K562 treated with DMSO at 1 percent for 24 hours (cell line): ENCODE measurements around the gene ZBTB40. TPM values are rescaled to one million over a fixed set of nuclear protein-coding genes. Genes with fewer than 3 reads are reported as not detected.

ENCODE experiments used
- total RNA-seq: library from RNA; unstranded; fragments of 300-600 nt; gene quantifications from 2 replicates; pipeline ENCODE4 v1.2.3, GENCODE V29; 2022; ENCODE audit warnings: low read depth; ENCODE audit not compliant: insufficient read depth

Gene ZBTB40
- 13.3 and 13.6 TPM in 2 replicates for total RNA-seq

GRCh38 chr1:22451702-22452480 lies at the start of gene ZBTB40:
Gene ZBTB40, plus strand, starts transcription at chr1:22451851. Its CDS starts 38,098 bp downstream, at chr1:22489949.

GRCh38 chr1:22562584-22563583 lies 111.2 kb downstream of the ZBTB40 start, which contains the start of gene EPHA8:
Gene EPHA8, plus strand, starts transcription at chr1:22563489. Its CDS starts 147 bp downstream, at chr1:22563636.

Other genes with a start within 250 kb of the ZBTB40 start
- not detected in 2 replicates for gene EPHA8, start 111.6 kb downstream of the ZBTB40 start, total RNA-seq
- gene C1QA, start 184.8 kb downstream of the ZBTB40 start, total RNA-seq = not detected in 2 replicates
- gene C1QC, start 191.8 kb downstream of the ZBTB40 start, total RNA-seq = not detected in 2 replicates
- gene C1QB, start 201.4 kb downstream of the ZBTB40 start, total RNA-seq = not detected in 2 replicates